GM12873 (cell line): ENCODE results near the gene SLC2A4.

Experiments
- TF ChIP-seq, protein P1 (sequence below): IDR thresholded peaks from 2 replicates; pipeline ENCODE4 v1.5.1; 2012; ENCODE audit warnings: low read depth, mild to moderate bottlenecking, moderate library complexity, low read length, control low read depth; ENCODE audit not compliant: insufficient read depth; ENCODE audit errors: missing control alignments

Gene SLC2A4

GRCh38 chr17:7237266-7237760, 44.2 kb upstream of the SLC2A4 start:
- TF ChIP-seq, protein P1, sequence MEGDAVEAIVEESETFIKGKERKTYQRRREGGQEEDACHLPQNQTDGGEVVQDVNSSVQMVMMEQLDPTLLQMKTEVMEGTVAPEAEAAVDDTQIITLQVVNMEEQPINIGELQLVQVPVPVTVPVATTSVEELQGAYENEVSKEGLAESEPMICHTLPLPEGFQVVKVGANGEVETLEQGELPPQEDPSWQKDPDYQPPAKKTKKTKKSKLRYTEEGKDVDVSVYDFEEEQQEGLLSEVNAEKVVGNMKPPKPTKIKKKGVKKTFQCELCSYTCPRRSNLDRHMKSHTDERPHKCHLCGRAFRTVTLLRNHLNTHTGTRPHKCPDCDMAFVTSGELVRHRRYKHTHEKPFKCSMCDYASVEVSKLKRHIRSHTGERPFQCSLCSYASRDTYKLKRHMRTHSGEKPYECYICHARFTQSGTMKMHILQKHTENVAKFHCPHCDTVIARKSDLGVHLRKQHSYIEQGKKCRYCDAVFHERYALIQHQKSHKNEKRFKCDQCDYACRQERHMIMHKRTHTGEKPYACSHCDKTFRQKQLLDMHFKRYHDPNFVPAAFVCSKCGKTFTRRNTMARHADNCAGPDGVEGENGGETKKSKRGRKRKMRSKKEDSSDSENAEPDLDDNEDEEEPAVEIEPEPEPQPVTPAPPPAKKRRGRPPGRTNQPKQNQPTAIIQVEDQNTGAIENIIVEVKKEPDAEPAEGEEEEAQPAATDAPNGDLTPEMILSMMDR = no peak

- TF ChIP-seq, protein P1 = no peak
Measured at GRCh38 chr17:7237761-7238419, 43.6 kb upstream of the SLC2A4 start.

- TF ChIP-seq, protein P1 = no peak
Measured at GRCh38 chr17:7238420-7239090, 43.0 kb upstream of the SLC2A4 start.

DNA sequence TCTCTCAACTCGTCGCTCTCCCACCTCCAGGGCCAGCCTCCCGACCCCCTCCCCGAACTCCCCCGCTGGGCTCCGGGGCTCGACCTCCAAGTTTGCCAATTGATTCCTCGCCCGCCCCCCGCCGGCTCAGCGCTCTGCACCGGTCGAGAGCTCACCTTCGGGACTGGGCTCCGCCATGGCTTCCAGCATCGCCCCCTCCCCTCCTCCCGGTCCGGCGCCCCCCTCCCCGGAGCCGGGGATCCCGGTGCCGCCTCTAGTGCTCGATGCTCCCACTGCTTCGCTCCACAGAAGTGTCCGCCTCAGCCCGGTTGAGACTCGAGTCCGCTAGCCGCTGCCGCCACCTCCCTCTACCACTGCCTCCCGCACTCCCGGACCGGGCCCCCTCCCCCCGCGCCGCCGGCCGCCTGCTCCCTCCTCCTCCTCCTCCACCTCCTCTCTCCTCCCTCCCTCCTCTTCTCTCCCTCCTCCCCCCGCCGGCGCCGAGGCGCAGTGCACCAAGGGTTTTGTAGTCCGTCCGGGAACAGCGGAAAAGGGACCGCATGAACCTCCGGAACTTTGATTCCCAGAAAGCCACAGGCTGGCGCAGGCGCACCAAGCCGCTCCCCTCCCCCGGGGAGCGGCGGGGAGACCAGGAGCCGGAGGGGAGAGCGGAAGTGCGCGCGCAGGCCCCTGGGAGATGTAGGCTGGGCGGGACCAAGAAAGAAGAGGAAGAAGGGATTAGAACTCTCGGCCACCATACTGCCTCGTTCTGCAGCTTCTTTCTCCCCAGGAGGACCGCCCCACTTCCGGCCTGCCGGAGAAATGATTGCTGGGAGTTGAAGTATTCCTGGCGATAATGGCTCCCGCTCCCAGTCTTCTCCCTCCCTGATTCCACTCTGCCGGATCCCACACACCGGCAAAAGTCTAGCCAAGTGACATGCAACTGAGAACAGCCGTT, 42.2 kb upstream of the SLC2A4 start, which contains the start of gene PHF23:
Gene PHF23 (minus strand): TSS at position 367 of the 937 bp plus-strand sequence. CDS start 178 bp downstream, at position 189.
- TF ChIP-seq, protein P1 = no peak

DNA sequence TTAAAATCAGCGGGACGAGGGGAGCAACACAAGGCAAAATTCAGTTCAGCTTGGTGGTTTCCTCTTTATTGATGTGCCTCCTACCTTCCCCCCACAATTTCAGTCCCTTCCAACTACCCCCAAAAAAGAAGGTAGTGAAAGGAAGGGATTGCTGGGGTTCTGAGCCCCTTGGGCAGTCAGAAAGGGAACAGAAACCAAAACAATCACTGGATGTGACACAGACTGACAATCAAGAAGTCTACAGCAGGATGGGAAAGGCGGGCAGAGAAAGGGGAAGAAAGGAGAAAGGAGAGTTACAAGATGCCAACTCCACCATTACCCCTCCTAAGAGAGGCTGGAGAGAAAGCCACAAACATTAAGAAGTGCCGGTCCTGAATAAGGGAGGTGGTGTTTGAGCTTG, 41.1 kb upstream of the SLC2A4 start:
- TF ChIP-seq, protein P1 = no peak

DNA sequence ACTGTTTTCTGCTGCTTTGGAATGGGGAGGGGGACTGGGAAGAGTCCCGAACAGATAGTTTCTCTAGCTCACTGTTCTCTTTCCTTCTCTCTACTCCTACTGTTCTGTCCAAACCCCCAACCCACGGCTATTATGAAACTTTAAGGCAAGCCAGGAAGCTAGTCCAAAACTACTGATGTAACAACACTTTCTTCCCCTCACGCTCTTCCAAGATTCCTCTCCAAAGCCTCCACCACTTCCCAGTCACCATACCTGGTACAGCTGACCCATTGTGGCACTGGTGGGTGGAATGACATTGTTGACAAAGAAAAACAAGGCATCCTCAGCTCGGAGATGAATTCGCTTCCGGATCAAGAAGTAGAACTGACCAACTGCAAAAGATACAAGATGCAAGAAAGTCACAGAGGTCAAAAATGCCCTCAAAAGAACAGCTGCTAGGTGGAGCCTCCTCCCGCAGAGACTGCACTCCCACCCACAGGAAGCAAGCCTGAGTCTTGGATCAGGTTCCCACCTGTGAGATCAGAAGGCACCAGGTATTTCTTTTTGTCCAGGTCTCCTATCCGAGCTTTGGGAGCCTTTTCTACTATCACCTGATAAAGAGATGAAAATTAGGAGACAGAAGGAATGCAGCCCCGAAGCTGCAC, 40.3 kb upstream of the SLC2A4 start:
- TF ChIP-seq, protein P1 = no peak
